Left ventricle myocardium inferior (tissue), 1 donor: ENCODE results near the gene BSX. TPM values are rescaled to one million over a fixed set of nuclear protein-coding genes. Genes with fewer than 3 reads are reported as not detected.

Source experiments
- DNase-seq: peaks from one replicate; pipeline ENCODE4 v3.0.0-alpha.2; 2020
- H3K27ac ChIP-seq: fragments of 200-600 bp; replicated peaks from 2 replicates; pipeline ENCODE4 v1.8.0; 2021
- H3K27me3 ChIP-seq: fragments of 200-600 bp; 2 replicates; pipeline ENCODE4 v1.8.0; 2021; ENCODE audit warnings: low read depth
- H3K36me3 ChIP-seq: fragments of 200-600 bp; 2 replicates; pipeline ENCODE4 v1.8.0; 2021
- H3K4me1 ChIP-seq: fragments of 200-600 bp; 2 replicates; pipeline ENCODE4 v1.8.0; 2021
- H3K4me3 ChIP-seq: fragments of 200-600 bp; 2 replicates; pipeline ENCODE4 v1.8.0; 2021; ENCODE audit warnings: mild to moderate bottlenecking, moderate library complexity
- H3K9me3 ChIP-seq: fragments of 200-600 bp; replicated peaks from 2 replicates; pipeline ENCODE4 v1.8.0; 2021
- intact Hi-C: fragments of 100-400 bp; cut with micrococcal nuclease; formaldehyde crosslinking; loops from one replicate; pipeline ENCODE4 v1.11.0; 2022
- total RNA-seq: library from RNA; stranded (reverse); fragmentation: NEBNext Ultra II Directional; extraction: Animal tissue kit (Norgen Biotek cat#: 25700); gene quantifications from one replicate; pipeline ENCODE4 v1.2.1, GENCODE V29; 2021
- TF ChIP-seq, protein P1 (sequence below): fragments of 200-600 bp; IDR thresholded peaks from 2 replicates; pipeline ENCODE4 v1.8.0; 2021; ENCODE audit warnings: antibody characterized with exemption, mild to moderate bottlenecking, borderline replicate concordance
- donor health status: DM: no; HTN: yes; CAD: no; lungs with severe emphysema.

BSX gene
- total RNA-seq, 1 donor from 2014 or later = not detected

DNA sequence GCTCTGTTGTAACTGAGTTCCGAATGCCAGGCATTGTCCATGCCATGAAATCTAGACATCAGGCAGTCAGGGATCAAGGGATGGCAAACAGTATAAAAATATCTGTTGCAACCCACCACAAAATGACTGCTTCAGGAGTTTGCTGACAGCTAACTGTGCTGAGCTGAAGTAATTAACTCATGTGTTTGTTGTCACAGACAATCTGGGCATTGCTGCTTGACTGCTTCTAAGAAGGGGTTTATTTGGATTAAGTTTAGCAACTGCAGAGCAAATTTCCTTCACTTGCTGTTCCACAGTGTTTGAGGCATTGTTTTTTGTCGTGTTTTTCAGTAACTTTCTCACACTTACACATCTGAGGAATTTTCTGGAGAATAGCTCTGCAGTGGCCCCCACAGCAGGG is 30.4 kb downstream of the BSX start:
- intact Hi-C loops = no loop called here
- Histone ChIP-seq H3K9me3 (no peaks in the 10 kb centered on the region), H3K4me1 (no peaks in the 10 kb centered on the region), H3K36me3 (peaks cover 12% of the 10 kb centered on the region), H3K27me3 (no peaks in the 10 kb centered on the region), H3K27ac (no peak overlapping the region), H3K4me3 (no peak overlapping the region)
- TF ChIP-seq, protein P1, sequence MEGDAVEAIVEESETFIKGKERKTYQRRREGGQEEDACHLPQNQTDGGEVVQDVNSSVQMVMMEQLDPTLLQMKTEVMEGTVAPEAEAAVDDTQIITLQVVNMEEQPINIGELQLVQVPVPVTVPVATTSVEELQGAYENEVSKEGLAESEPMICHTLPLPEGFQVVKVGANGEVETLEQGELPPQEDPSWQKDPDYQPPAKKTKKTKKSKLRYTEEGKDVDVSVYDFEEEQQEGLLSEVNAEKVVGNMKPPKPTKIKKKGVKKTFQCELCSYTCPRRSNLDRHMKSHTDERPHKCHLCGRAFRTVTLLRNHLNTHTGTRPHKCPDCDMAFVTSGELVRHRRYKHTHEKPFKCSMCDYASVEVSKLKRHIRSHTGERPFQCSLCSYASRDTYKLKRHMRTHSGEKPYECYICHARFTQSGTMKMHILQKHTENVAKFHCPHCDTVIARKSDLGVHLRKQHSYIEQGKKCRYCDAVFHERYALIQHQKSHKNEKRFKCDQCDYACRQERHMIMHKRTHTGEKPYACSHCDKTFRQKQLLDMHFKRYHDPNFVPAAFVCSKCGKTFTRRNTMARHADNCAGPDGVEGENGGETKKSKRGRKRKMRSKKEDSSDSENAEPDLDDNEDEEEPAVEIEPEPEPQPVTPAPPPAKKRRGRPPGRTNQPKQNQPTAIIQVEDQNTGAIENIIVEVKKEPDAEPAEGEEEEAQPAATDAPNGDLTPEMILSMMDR = no peak
- no peak for DNase-seq

DNA sequence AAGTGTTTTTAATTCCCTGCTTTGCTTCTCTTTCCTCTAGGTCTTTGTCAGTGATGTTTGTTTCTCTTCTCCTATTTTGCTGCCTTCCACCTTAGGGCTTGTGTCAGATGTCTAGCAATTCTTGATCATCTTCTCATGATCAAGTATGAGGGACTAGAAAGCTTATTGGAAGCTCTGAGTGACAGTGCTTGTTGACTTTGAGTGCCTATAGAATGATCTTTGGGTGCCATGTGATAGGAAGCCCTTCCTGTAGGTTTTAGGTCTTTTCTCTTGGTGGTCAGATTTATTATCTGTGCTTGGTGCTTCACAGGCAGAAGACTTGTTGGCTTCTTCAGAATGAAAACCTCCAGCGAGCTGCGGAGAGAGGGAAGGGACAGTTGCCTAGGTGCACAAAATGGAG is 43.1 kb downstream of the BSX start:
- no peak overlapping the region for H3K27ac ChIP-seq
- intact Hi-C loops = no loop called here
- no peaks in the 10 kb centered on the region for H3K9me3 ChIP-seq
- H3K4me1 ChIP-seq = no peaks in the 10 kb centered on the region
- peaks cover 4% of the 10 kb centered on the region for H3K36me3 ChIP-seq
- H3K4me3 ChIP-seq = no peak overlapping the region
- no peak for DNase-seq
- TF ChIP-seq, protein P1 = no peak
- H3K27me3 ChIP-seq = no peaks in the 10 kb centered on the region

DNA sequence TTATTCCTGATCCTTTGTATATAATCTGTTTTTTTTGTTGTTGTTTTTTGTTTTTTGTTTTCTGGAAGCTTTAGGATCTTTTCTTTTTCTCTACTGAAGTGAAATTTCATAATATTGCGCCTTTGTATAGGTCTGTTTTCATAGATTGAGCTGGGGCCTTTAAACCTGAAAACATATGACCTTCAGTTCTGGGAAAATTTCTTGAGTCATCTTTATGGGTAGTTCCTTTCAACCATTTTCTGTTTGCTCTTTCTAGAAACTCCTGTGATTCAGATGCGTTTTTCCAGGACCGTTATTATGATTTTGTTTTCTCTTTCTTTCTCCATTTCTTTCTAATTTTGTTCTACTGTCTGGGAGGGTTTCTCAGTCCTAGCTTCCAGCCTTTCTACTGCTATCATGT is 43.7 kb downstream of the BSX start:
- H3K27me3 ChIP-seq = no peaks in the 10 kb centered on the region
- H3K27ac ChIP-seq = no peak overlapping the region
- intact Hi-C loops = no loop called here
- H3K4me1 ChIP-seq = no peaks in the 10 kb centered on the region
- DNase-seq = no peak
- no peaks in the 10 kb centered on the region for H3K36me3 ChIP-seq
- H3K9me3 ChIP-seq = no peaks in the 10 kb centered on the region
- TF ChIP-seq, protein P1 = no peak
- H3K4me3 ChIP-seq = no peak overlapping the region

DNA sequence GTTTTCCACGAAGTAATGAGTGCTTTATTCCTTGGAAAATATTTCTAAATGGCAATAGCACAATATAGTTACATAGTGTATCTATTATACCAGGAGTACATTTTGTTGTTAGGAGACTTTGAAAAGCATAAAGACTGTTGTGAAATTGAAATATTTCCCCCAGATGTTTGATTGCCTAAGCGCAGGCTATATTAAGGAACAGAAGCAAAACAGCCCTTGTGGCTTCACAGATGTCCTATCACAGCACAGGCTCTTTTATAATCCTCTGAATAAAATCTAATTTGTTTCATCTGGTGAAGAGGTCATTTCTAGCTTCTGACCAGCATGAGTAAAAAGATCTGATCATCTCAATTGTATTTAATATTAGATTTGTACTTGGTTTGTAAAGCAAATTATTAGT is 48.2 kb downstream of the BSX start:
- no peaks in the 10 kb centered on the region for H3K36me3 ChIP-seq
- no peak overlapping the region for H3K27ac ChIP-seq
- intact Hi-C loops = no loop called here
- H3K4me3 ChIP-seq = no peak overlapping the region
- no peaks in the 10 kb centered on the region for H3K27me3 ChIP-seq
- H3K4me1 ChIP-seq = no peaks in the 10 kb centered on the region
- H3K9me3 ChIP-seq = no peaks in the 10 kb centered on the region
- no peak for DNase-seq
- TF ChIP-seq, protein P1 = no peak

DNA sequence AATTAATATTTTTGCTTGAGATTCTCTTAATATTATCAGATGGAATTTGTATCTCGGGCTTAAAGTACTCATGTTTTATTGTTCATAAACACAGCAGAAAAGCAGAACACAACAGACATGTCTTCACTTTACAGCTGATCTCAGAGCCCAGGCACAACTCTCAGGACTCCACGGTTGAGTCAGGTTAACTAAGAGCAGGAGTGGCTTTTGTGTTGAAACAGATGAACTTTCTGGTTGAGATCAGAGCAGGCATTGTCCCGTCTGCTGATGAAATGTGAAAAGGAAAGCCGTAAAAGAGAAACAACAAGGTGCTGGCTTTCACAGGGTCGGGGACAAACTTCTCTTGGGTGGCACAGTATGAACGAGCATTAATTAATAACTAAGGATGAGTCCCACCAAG is 50.1 kb downstream of the BSX start:
- Histone ChIP-seq H3K4me3 (no peak overlapping the region), H3K9me3 (no peaks in the 10 kb centered on the region), H3K36me3 (no peaks in the 10 kb centered on the region), H3K27ac (no peak overlapping the region), H3K4me1 (no peaks in the 10 kb centered on the region), H3K27me3 (no peaks in the 10 kb centered on the region)
- intact Hi-C loops = no loop called here
- TF ChIP-seq, protein P1 = no peak
- no peak for DNase-seq

Other genes starting within 250 kb of the BSX start
- not detected for gene CRTAM, start 143.3 kb downstream of the BSX start, total RNA-seq
- 1.8 TPM for gene JHY, start 99.1 kb downstream of the BSX start, total RNA-seq
- gene HSPA8, start 80.3 kb upstream of the BSX start, total RNA-seq = 1,405 TPM
- gene CLMP, start 213.4 kb upstream of the BSX start, total RNA-seq = 3.4 TPM